Prostate gland (tissue), 2 donors: ENCODE results near the gene ETNPPL.

ENCODE experiments used
- CTCF ChIP-seq, 4 experiments: fragments of 200-600 bp in 2 of 4; fragments of 450-650 bp in 2 of 4; sonication (generic) in 2 of 4; IDR thresholded peaks; 1 replicate in 3 of 4; 2 replicates in 1 of 4; pipeline ENCODE4 v1.5.1; 2016 to 2019; ENCODE audit warnings: antibody characterized with exemption in 4 of 4, mild to moderate bottlenecking in 2 of 4, moderate library complexity in 2 of 4
- POLR2A ChIP-seq: fragments of 450-650 bp; IDR thresholded peaks from one replicate; pipeline ENCODE4 v1.6.1; 2016; ENCODE audit warnings: antibody characterized with exemption, mild to moderate bottlenecking

GRCh38 chr4:108693211-108693610 is 69.6 kb downstream of the ETNPPL start:
- no peak for TF ChIP-seq CTCF (IDR thresholded peaks at IDR 0.05)
- no peak for TF ChIP-seq POLR2A
